Measurements from ENCODE around the gene ACYP2.
A peak's percentile ranks its signal among the peaks of the same experiment; 100 is the strongest.
"Not testable (repeated sequence)": the region's sequence is repeated elsewhere in the genome, so short reads cannot be mapped to it uniquely, and the experiment has no call there.

ACYP2 gene

DNA sequence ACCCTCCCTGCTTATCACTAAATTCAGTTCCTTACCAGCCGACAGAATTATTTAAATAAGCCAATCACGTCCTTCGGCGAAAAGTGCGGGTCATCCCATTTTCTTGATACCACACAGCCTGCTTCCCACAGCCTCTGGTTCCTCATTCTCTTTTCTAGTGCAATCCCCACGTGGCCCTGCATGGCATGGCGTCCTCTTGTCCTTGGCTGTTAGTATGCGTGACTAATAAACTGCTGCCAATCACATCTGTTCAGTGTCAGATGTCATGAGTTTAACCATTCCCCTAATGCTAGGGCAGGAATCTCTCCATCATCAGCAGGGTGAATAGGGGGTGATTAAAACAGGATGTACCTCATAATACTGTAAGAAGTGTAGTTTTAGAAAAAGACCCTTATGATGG, 203.4 kb downstream of the ACYP2 start:
- Histone ChIP-seq H3K27ac (no peak overlapping the region), H3K4me3 (ENCODE audit: low read depth, low read length) (no peak overlapping the region), H3K27me3 (replicated peaks) (no peaks in the 10 kb centered on the region), H3K36me3 (replicated peaks) (no peaks in the 10 kb centered on the region)
- no peak for DNase-seq
- TF ChIP-seq, protein P1, sequence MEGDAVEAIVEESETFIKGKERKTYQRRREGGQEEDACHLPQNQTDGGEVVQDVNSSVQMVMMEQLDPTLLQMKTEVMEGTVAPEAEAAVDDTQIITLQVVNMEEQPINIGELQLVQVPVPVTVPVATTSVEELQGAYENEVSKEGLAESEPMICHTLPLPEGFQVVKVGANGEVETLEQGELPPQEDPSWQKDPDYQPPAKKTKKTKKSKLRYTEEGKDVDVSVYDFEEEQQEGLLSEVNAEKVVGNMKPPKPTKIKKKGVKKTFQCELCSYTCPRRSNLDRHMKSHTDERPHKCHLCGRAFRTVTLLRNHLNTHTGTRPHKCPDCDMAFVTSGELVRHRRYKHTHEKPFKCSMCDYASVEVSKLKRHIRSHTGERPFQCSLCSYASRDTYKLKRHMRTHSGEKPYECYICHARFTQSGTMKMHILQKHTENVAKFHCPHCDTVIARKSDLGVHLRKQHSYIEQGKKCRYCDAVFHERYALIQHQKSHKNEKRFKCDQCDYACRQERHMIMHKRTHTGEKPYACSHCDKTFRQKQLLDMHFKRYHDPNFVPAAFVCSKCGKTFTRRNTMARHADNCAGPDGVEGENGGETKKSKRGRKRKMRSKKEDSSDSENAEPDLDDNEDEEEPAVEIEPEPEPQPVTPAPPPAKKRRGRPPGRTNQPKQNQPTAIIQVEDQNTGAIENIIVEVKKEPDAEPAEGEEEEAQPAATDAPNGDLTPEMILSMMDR (IDR thresholded peaks at IDR 0.05; ENCODE audit: low read depth, low read length, missing control alignments) = no peak
- in situ Hi-C loops (cut with HindIII; ENCODE audit: low pct_ligation_motif_present, low sequenced_read_pairs) = no loop called here

DNA sequence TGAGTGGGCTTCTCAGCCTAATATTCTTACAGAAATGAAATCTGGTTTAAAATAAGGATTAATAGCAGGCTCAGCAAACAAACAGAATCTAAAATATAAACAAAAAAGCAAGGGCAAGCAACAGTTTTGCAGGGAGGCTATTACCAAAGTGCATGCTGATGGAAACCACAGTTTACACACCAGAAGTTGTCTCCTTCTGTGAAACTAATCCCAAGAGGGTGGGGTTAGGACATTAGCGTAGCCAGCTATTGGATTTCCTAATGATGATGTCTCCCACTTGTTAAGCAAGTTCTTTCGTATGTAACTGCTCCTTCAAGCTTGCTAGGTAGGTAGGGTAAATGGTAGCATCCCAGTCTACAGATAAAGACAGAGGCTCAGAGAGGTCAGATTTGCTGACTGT, 205.6 kb downstream of the ACYP2 start:
- TF ChIP-seq, protein P1 (IDR thresholded peaks at IDR 0.05; ENCODE audit: low read depth, low read length, missing control alignments) = no peak
- no peak for DNase-seq
- no peaks in the 10 kb centered on the region for H3K27me3 ChIP-seq (replicated peaks)
- H3K4me3 ChIP-seq (ENCODE audit: low read depth, low read length) = no peak overlapping the region
- in situ Hi-C loops (cut with HindIII; ENCODE audit: low pct_ligation_motif_present, low sequenced_read_pairs) = no loop called here
- H3K36me3 ChIP-seq (replicated peaks) = no peaks in the 10 kb centered on the region
- no peak overlapping the region for H3K27ac ChIP-seq

DNA sequence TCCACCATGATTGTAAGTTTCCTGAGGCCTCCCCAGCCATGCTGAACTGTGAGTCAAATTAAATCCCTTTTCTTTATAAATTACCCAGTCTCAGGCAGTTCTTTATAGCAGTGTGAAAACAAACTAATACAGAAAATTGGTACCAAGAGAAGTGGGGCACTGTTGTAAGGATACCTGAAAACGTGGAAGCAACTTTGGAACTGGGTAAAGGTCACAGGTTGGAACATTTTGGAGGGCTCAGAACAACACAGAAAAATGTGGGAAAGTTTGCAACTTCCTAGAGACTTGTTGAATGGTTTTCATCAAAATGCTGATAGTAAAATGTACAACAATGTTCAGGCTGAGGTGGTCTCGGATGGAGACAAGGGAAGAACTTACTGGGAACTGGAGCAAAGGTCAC, 209.1 kb downstream of the ACYP2 start:
- DNase-seq; H3K27me3 ChIP-seq (replicated peaks); H3K36me3 ChIP-seq (replicated peaks); H3K27ac ChIP-seq; in situ Hi-C loops (cut with HindIII; ENCODE audit: low pct_ligation_motif_present, low sequenced_read_pairs); H3K4me3 ChIP-seq (ENCODE audit: low read depth, low read length): not testable (repeated sequence)

DNA sequence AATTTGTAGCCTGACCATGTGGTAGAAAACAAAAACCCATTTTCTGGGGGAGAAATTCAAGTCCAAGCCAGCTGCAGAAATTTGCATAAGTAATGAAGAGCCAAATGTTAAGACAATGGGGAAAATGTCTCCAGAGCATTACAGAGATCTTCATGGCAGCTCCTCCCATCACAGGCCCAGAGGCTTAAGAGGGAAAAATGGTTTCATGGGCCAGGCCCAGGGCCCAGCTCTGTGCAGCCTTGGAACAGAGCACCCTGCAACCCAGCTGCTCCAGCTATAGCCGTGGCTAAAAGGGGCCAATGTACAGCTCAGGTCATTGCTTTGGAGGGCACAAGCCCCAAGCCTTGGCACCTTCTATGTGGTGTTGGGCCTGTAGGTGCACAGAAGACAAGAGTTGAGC, 209.7 kb downstream of the ACYP2 start:
- Histone ChIP-seq H3K27me3 (replicated peaks) (no peaks in the 10 kb centered on the region), H3K4me3 (ENCODE audit: low read depth, low read length) (no peak overlapping the region), H3K36me3 (replicated peaks) (no peaks in the 10 kb centered on the region), H3K27ac (no peak overlapping the region)
- DNase-seq = no peak
- in situ Hi-C loops (cut with HindIII; ENCODE audit: low pct_ligation_motif_present, low sequenced_read_pairs) = no loop called here
- TF ChIP-seq, protein P1 (IDR thresholded peaks at IDR 0.05; ENCODE audit: low read depth, low read length, missing control alignments) = no peak

DNA sequence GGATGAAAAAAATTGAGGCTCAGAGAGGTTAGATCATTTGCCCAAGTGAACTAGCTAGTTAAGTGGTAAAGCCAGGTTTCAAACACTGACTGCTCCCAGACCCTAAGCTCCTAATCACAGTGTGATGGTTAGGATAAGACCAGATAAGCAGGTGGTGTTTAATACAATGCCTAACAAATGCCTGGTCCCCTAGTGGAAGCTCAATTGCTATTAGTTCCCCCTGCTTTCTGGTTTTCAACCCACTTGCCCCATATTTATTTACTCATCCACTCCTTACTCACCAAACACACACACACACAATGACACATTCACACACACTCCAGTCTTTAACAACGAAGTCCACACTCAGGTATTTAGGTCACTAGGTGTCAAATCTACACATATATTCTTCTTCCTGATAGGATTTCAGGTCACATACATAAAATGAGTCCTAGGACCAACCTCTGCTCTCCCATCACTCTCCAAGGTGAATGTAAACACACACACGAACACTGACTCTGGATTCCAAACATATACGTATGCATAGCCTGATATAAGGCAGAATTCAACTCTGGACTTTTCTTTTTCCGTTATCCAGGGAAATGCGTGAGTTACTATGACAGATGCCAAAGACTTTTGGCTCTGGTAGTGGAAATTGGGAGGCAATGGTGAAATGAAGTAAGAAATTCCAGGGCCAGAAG, 214.2 kb downstream of the ACYP2 start:
- TF ChIP-seq, protein P1 (IDR thresholded peaks at IDR 0.05; ENCODE audit: low read depth, low read length, missing control alignments) = no peak
- Histone ChIP-seq H3K27ac (peak overlapping the region; percentile 75), H3K4me3 (ENCODE audit: low read depth, low read length) (peak overlapping the region; percentile 67), H3K36me3 (replicated peaks) (no peaks in the 10 kb centered on the region), H3K27me3 (replicated peaks) (no peaks in the 10 kb centered on the region)
- in situ Hi-C loops (cut with HindIII; ENCODE audit: low pct_ligation_motif_present, low sequenced_read_pairs) = no loop called here
- DNase-seq = no peak

DNA sequence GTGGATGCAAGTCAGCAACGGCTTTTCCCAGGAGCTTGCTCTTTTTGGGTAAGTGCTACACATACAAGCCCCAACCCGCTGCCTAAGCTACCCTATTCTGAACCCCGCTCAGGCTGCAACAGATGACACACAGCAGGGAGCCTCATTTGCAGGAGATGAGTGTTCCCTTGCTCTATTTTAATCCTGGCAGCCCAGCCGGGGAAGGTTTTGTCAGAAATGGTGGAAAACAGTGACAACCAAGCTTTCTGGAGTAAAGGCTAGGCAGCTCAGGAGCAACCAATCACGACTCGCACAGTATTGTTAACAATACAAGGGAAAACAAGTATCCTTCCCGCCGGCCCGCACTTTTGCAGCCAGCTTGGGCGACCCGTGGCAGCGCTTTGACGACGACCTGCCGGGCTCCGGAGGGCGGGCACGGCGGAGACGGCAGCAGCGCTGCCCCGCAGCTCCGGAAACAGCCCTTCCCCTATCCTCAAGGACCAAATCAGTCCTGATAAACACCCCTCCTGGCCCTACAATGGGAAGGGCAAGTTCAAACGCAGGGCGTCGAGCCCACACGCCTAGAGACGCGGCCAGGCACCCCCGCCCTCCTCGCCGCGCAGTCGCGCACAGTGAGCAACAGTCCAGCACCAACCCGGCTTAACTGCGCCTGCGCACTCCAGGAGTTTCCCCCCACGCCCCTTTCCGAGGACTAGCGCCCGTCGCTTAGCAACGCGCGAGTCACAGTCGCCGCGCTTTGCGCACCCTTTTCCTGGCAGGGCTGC, 214.9 kb downstream of the ACYP2 start:
- TF ChIP-seq, protein P1 (IDR thresholded peaks at IDR 0.05; ENCODE audit: low read depth, low read length, missing control alignments) = no peak
- in situ Hi-C loops (cut with HindIII; ENCODE audit: low pct_ligation_motif_present, low sequenced_read_pairs) = no loop called here
- DNase-seq = peak; percentile 94
- Histone ChIP-seq H3K36me3 (replicated peaks) (no peaks in the 10 kb centered on the region), H3K27me3 (replicated peaks) (no peaks in the 10 kb centered on the region), H3K4me3 (ENCODE audit: low read depth, low read length) (peak overlapping the region; percentile 67), H3K27ac (peak overlapping the region; percentile 75)

Data from brain microvascular endothelial cell (primary cell).